Measurements from ENCODE around the gene SETMAR. TPM values are rescaled to one million over a fixed set of nuclear protein-coding genes. Genes with fewer than 3 reads are reported as not detected.

The SETMAR gene
- total and polyA plus RNA-seq, 2 of the 4 experiments (the other 2 are of a cell fraction) = 12.7 to 18.1 TPM

- dilution Hi-C loops (cut with HindIII; ENCODE audit: low sequenced_read_pairs, unreplicated experiment) = no loop called here
- Histone ChIP-seq H3K23ac (ENCODE audit: low read depth, low read length) (no peak overlapping the region), H2BK20ac (ENCODE audit: low read depth, low read length) (no peak overlapping the region), H2BK5ac (ENCODE audit: low read depth, low read length, poor library complexity, severe bottlenecking) (no peak overlapping the region), H3K36me3 (ENCODE audit: control insufficient read depth, insufficient read depth, low read length) (no peaks in the 10 kb centered on the region), H3K27me3 (ENCODE audit: control insufficient read depth, insufficient read depth, low read length) (no peaks in the 10 kb centered on the region), H3K9me3 (ENCODE audit: control insufficient read depth, insufficient read depth, low read length) (no peaks in the 10 kb centered on the region), H3K4ac (ENCODE audit: low read depth, low read length) (no peak overlapping the region), H3K9me1 (ENCODE audit: insufficient read depth, low read length) (no peaks in the 10 kb centered on the region), H2AFZ (replicated peaks; ENCODE audit: low read length, poor library complexity) (no peak overlapping the region), H3K14ac (replicated peaks; ENCODE audit: low read depth, low read length) (no peak overlapping the region), H2AK9ac (replicated peaks; ENCODE audit: low read depth, low read length, poor library complexity) (no peak overlapping the region), H4K5ac (ENCODE audit: low read depth, low read length) (no peak overlapping the region), H3K27ac (ENCODE audit: insufficient read depth, low read length) (no peak overlapping the region), H4K91ac (ENCODE audit: insufficient read depth, low read depth, low read length) (no peak overlapping the region), H2AK5ac (ENCODE audit: low read depth, low read length) (no peak overlapping the region), H4K20me1 (ENCODE audit: insufficient read depth, low read length) (no peaks in the 10 kb centered on the region), H3K4me3 (ENCODE audit: insufficient read depth, low read depth, low read length) (no peak overlapping the region), H2BK120ac (ENCODE audit: low read depth, low read length) (no peak overlapping the region), H2BK15ac (ENCODE audit: low read depth, low read length) (no peak overlapping the region), H3K56ac (ENCODE audit: extremely low read depth, insufficient read depth, low read length) (no peak overlapping the region), H3K9ac (ENCODE audit: low read depth, low read length) (no peak overlapping the region), H4K8ac (ENCODE audit: low read depth in 2 of 2, low read length in 2 of 2) (no peak overlapping the region), H3K18ac (ENCODE audit: low read depth, low read length) (no peak overlapping the region), H3K79me1 (ENCODE audit: low read depth in 1 of 2, low read length in 2 of 2) (no peaks in the 10 kb centered on the region), H3K4me1 (ENCODE audit: control insufficient read depth, insufficient read depth, low read length) (no peaks in the 10 kb centered on the region; the same call in 1 of the 2 replicates), H3K4me2 (ENCODE audit: low read depth, low read length) (no peak overlapping the region)
- TF ChIP-seq MAZ (IDR thresholded peaks at IDR 0.05; ENCODE audit: borderline replicate concordance, low read depth, low read length) (no peak), RFX5 (IDR thresholded peaks at IDR 0.05; ENCODE audit: low read depth, low read length) (no peak), MXI1 (IDR thresholded peaks at IDR 0.05; ENCODE audit: borderline replicate concordance, low read depth, low read length) (no peak), USF2 (IDR thresholded peaks at IDR 0.05; ENCODE audit: low read depth, low read length) (no peak), FOS (IDR thresholded peaks at IDR 0.05; ENCODE audit: low read depth, low read length) (no peak), POLR2A (IDR thresholded peaks at IDR 0.05; ENCODE audit: low read depth, low read length) (no peak), CEBPB (IDR thresholded peaks at IDR 0.05; ENCODE audit: low read depth, low read length) (no peak)
- ATAC-seq (ENCODE audit: low read depth) = no peak
- no TSS peak for BruUV-seq (replicated peaks)
- CTCF ChIA-PET = no interaction called here
- DNase-seq = no peak
- in situ Hi-C loops (cut with MboI; ENCODE audit: low sequenced_read_pairs) = no loop called here
- no CpG with 5 or more reads among the region's 3 CpGs for WGBS, 2 experiments (ENCODE audit: extremely low coverage in 2 of 2, insufficient read length in 1 of 2)
- POLR2A ChIA-PET (ENCODE audit: unreplicated experiment) = no interaction called here
- intact Hi-C loops (cut with micrococcal nuclease) = loop anchor here (1.0 kb wide), 1 partner anchor 1074 kb away; no protein-coding TSS in a partner anchor
Observed at GRCh38 chr3:4270720-4271119, 32.4 kb upstream of the SETMAR start.

All from IMR-90 (cell line).